Activated CD8-positive, alpha-beta memory T cell treated with anti-CD3 and anti-CD28 coated beads, Interleukin-2, amount 50 U/mL, for 4 hours (primary cell): ENCODE results near the gene CAMK1D.
"Not testable (repeated sequence)": the region's sequence is repeated elsewhere in the genome, so short reads cannot be mapped to it uniquely, and the experiment has no call there.

Experiments
- DNase-seq: peaks from one replicate; pipeline ENCODE4 v3.0.0-alpha.2; 2020

CAMK1D gene

GRCh38 chr10:12707461-12708185 is 358.3 kb downstream of the CAMK1D start:
- no peak for DNase-seq

- no peak for DNase-seq
These were observed 359.7 kb downstream of the CAMK1D start for GRCh38 chr10:12709000-12709401.

GRCh38 chr10:12709521-12709963 is 360.2 kb downstream of the CAMK1D start:
- DNase-seq, result no peak

- no peak for DNase-seq
These were observed 360.8 kb downstream of the CAMK1D start for GRCh38 chr10:12710157-12710556.

- peak; percentile 76 for DNase-seq
These were observed 361.4 kb downstream of the CAMK1D start for GRCh38 chr10:12710594-12711349.

- DNase-seq, result no peak
These were observed 362.0 kb downstream of the CAMK1D start for GRCh38 chr10:12711350-12711708.

- no peak for DNase-seq
These were observed 363.1 kb downstream of the CAMK1D start for GRCh38 chr10:12712293-12712983.

GRCh38 chr10:12712984-12713316 is 363.6 kb downstream of the CAMK1D start:
- DNase-seq, result not testable (repeated sequence)

GRCh38 chr10:12716042-12716441 is 366.7 kb downstream of the CAMK1D start:
- no peak for DNase-seq

- DNase-seq, result no peak
These were observed 368.8 kb downstream of the CAMK1D start for GRCh38 chr10:12717981-12718707.

- no peak for DNase-seq
These were observed 370.0 kb downstream of the CAMK1D start for GRCh38 chr10:12719365-12719764.

- DNase-seq, result no peak
These were observed 371.1 kb downstream of the CAMK1D start for GRCh38 chr10:12720217-12720981.

- no peak for DNase-seq
These were observed 372.0 kb downstream of the CAMK1D start for GRCh38 chr10:12721334-12721733.

- no peak for DNase-seq
These were observed 373.9 kb downstream of the CAMK1D start for GRCh38 chr10:12723220-12723619.

- no peak for DNase-seq
These were observed 375.6 kb downstream of the CAMK1D start for GRCh38 chr10:12724807-12725579.

GRCh38 chr10:12725580-12725888 is 376.2 kb downstream of the CAMK1D start:
- not testable (repeated sequence) for DNase-seq

GRCh38 chr10:12726971-12727831 is 377.9 kb downstream of the CAMK1D start:
- DNase-seq, result no peak

- no peak for DNase-seq
These were observed 378.5 kb downstream of the CAMK1D start for GRCh38 chr10:12727832-12728215.

- DNase-seq, result no peak
These were observed 379.1 kb downstream of the CAMK1D start for GRCh38 chr10:12728494-12728893.

GRCh38 chr10:12729885-12730284 is 380.5 kb downstream of the CAMK1D start:
- DNase-seq, result no peak
